C4-2B (cell line): ENCODE results near the gene PPM1L.
A peak's percentile ranks its signal among the peaks of the same experiment; 100 is the strongest.

Experiments used
- H3K27ac ChIP-seq: fragments of 450-650 bp; 2 replicates; pipeline ENCODE4 v1.5.1; 2017
- CTCF ChIP-seq: fragments of 450-650 bp; conservative IDR thresholded peaks from 2 replicates; pipeline ENCODE4 v1.5.1; 2017; ENCODE audit warnings: mild to moderate bottlenecking
- ZFX ChIP-seq: fragments of 450-650 bp; IDR thresholded peaks from 2 replicates; pipeline ENCODE4 v1.6.1; 2017

PPM1L gene

GRCh38 chr3:160956785-160957184, 200.8 kb downstream of the PPM1L start:
- TF ChIP-seq CTCF (peak; percentile 75), ZFX (no peak)
- no peak overlapping the region for H3K27ac ChIP-seq

- no peak overlapping the region for H3K27ac ChIP-seq
- TF ChIP-seq CTCF (no peak), ZFX (no peak)
Measured at GRCh38 chr3:160960568-160960967, 204.5 kb downstream of the PPM1L start.

- TF ChIP-seq CTCF (no peak), ZFX (no peak)
- no peak overlapping the region for H3K27ac ChIP-seq
Measured at GRCh38 chr3:160963949-160964348, 207.9 kb downstream of the PPM1L start.

- TF ChIP-seq ZFX: no peak
- no peak for TF ChIP-seq CTCF
- no peak overlapping the region; the same call in 1 of the 2 replicates for H3K27ac ChIP-seq
Measured at GRCh38 chr3:160968761-160969160, 212.7 kb downstream of the PPM1L start.

GRCh38 chr3:160973067-160973809, 217.2 kb downstream of the PPM1L start:
- no peak overlapping the region; the same call in 1 of the 2 replicates for H3K27ac ChIP-seq
- TF ChIP-seq ZFX: no peak
- TF ChIP-seq CTCF: no peak

GRCh38 chr3:160977773-160978172, 221.7 kb downstream of the PPM1L start:
- TF ChIP-seq CTCF (no peak), ZFX (no peak)
- no peak overlapping the region for H3K27ac ChIP-seq

GRCh38 chr3:160980740-160981139, 224.7 kb downstream of the PPM1L start:
- TF ChIP-seq CTCF (no peak), ZFX (no peak)
- no peak overlapping the region for H3K27ac ChIP-seq
